Activated CD8-positive, alpha-beta T cell treated with anti-CD3 and anti-CD28 coated beads for 36 hours (primary cell): ENCODE results near the gene INHBC. TPM values are rescaled to one million over a fixed set of nuclear protein-coding genes. Genes with fewer than 3 reads are reported as not detected.

Experiments used
- ATAC-seq: fragments of 200-7000 bp; cut with Tn5 transposase; one replicate; pipeline ENCODE4 v1.10.0; 2021; ENCODE audit warnings: mild to moderate bottlenecking, moderate library complexity
- CTCF ChIA-PET: fragments of 350-600 bp; sonication (Branson Sonifier 250); formaldehyde crosslinking; loops from one replicate; lab custom pipeline; 2021; ENCODE audit warnings: antibody characterized with exemption; lab: Charles Lee
- POLR2A ChIA-PET: fragments of 350-600 bp; sonication (Branson Sonifier 250); formaldehyde crosslinking; loops from one replicate; lab custom pipeline; 2021; ENCODE audit warnings: antibody characterized with exemption; lab: Charles Lee
- DNase-seq: peaks from one replicate; pipeline ENCODE4 v3.0.0-alpha.2; 2020
- H3K27ac Mint-ChIP-seq: one replicate; pipeline ENCODE4 v1.8.0; 2021; ENCODE audit warnings: mild to moderate bottlenecking, mixed read lengths
- H3K27me3 Mint-ChIP-seq: one replicate; pipeline ENCODE4 v1.8.0; 2021; ENCODE audit warnings: mixed read lengths
- H3K36me3 Mint-ChIP-seq: one replicate; pipeline ENCODE4 v1.8.0; 2021; ENCODE audit warnings: low read depth, mixed read lengths
- H3K4me1 Mint-ChIP-seq: one replicate; pipeline ENCODE4 v1.8.0; 2021; ENCODE audit warnings: low read depth, mixed read lengths
- H3K4me3 Mint-ChIP-seq: one replicate; pipeline ENCODE4 v1.8.0; 2021; ENCODE audit warnings: mild to moderate bottlenecking, moderate library complexity, mixed read lengths
- H3K9me3 Mint-ChIP-seq: one replicate; pipeline ENCODE4 v1.8.0; 2021; ENCODE audit warnings: mixed read lengths
- CTCF ChIP-seq: fragments of 200-600 bp; IDR thresholded peaks from one replicate; pipeline ENCODE4 v1.8.0; 2022; ENCODE audit warnings: antibody characterized with exemption, mild to moderate bottlenecking
- intact Hi-C: fragments of 100-400 bp; cut with micrococcal nuclease; formaldehyde crosslinking; loops from one replicate; pipeline ENCODE4 v1.10.0; 2022
- total RNA-seq, 2 experiments: library from RNA; stranded (reverse); gene quantifications; one replicate each; pipeline ENCODE4 v1.2.3, GENCODE V29; 2021

Gene INHBC
- total RNA-seq, 2 experiments from 2014 or later = 0.16 TPM; not detected in 1

GRCh38 chr12:57446292-57446960 lies 11.8 kb downstream of the INHBC start:
- ATAC-seq (no peak), DNase-seq (no peak)
- Mint-ChIP-seq H3K36me3 (peaks cover 3% of the 10 kb centered on the region), H3K9me3 (no peaks in the 10 kb centered on the region), H3K27me3 (no peaks in the 10 kb centered on the region), H3K27ac (no peak overlapping the region), H3K4me1 (no peaks in the 10 kb centered on the region), H3K4me3 (no peak overlapping the region)
- intact Hi-C loops = no loop called here
- ChIA-PET CTCF (interaction anchor here (1.4 to 4.3 kb wide), 3 partner anchors 9 to 204 kb away, joined by 3 to 26 read pairs (median 6); partner anchors contain the start of gene INHBE), POLR2A (no interaction called here)
- TF ChIP-seq CTCF = no peak

- no peak overlapping the region for H3K4me3 Mint-ChIP-seq
- intact Hi-C loops = no loop called here
- peaks cover 5% of the 10 kb centered on the region for H3K4me1 Mint-ChIP-seq
- DNase-seq (no peak), ATAC-seq (no peak)
- POLR2A ChIA-PET = interaction anchor here (0.8 kb wide), 1 partner anchor 130 kb away, joined by 4 read pairs; no protein-coding TSS in a partner anchor
- no peaks in the 10 kb centered on the region for H3K9me3 Mint-ChIP-seq
- no peaks in the 10 kb centered on the region for H3K27me3 Mint-ChIP-seq
- H3K36me3 Mint-ChIP-seq = no peaks in the 10 kb centered on the region
- TF ChIP-seq CTCF = no peak
- CTCF ChIA-PET = interaction anchor here (2.1 kb wide), 1 partner anchor 10 kb away, joined by 7 read pairs; the partner anchor contains the start of gene GLI1
- H3K27ac Mint-ChIP-seq = no peak overlapping the region
Observed at GRCh38 chr12:57448669-57449068, 14.1 kb downstream of the INHBC start.

- POLR2A ChIA-PET = no interaction called here
Observed at GRCh38 chr12:57449375-57449774, 14.8 kb downstream of the INHBC start.

GRCh38 chr12:57450057-57450456 lies 15.5 kb downstream of the INHBC start:
- Mint-ChIP-seq H3K4me1 (peaks cover 11% of the 10 kb centered on the region), H3K36me3 (no peaks in the 10 kb centered on the region), H3K9me3 (no peaks in the 10 kb centered on the region), H3K4me3 (no peak overlapping the region), H3K27ac (no peak overlapping the region), H3K27me3 (no peaks in the 10 kb centered on the region)
- CTCF ChIA-PET = interaction anchor here (1.4 to 7.1 kb wide), 5 partner anchors 8 to 208 kb away, joined by 3 to 38 read pairs (median 6); partner anchors contain the start of gene GLI1
- DNase-seq (no peak), ATAC-seq (no peak)
- POLR2A ChIA-PET = interaction anchor here (1.0 to 1.8 kb wide), 2 partner anchors 11 to 17 kb away, joined by 3 to 8 read pairs; no protein-coding TSS in a partner anchor
- TF ChIP-seq CTCF = no peak
- intact Hi-C loops = loop anchor here (10.0 kb wide), 1 partner anchor 145 kb away; no protein-coding TSS in a partner anchor

More at GRCh38 chr12:57449375-57449774, 14.8 kb downstream of the INHBC start:
- DNase-seq (no peak), ATAC-seq (no peak)
- H3K4me3 Mint-ChIP-seq = no peak overlapping the region
- H3K27me3 Mint-ChIP-seq = no peaks in the 10 kb centered on the region
- no peaks in the 10 kb centered on the region for H3K9me3 Mint-ChIP-seq
- intact Hi-C loops = no loop called here
- no peak for TF ChIP-seq CTCF
- H3K4me1 Mint-ChIP-seq = peaks cover 6% of the 10 kb centered on the region
- CTCF ChIA-PET = interaction anchor here (1.4 kb wide), 1 partner anchor 9 kb away, joined by 4 read pairs; no protein-coding TSS in a partner anchor
- H3K36me3 Mint-ChIP-seq = no peaks in the 10 kb centered on the region
- no peak overlapping the region for H3K27ac Mint-ChIP-seq
